ENCODE results near the gene CPO. TPM values are rescaled to one million over a fixed set of nuclear protein-coding genes. Genes with fewer than 3 reads are reported as not detected.

The CPO gene
- polyA plus RNA-seq, 1 of the 3 experiments (the other 2 are of a cell fraction): not detected

DNA sequence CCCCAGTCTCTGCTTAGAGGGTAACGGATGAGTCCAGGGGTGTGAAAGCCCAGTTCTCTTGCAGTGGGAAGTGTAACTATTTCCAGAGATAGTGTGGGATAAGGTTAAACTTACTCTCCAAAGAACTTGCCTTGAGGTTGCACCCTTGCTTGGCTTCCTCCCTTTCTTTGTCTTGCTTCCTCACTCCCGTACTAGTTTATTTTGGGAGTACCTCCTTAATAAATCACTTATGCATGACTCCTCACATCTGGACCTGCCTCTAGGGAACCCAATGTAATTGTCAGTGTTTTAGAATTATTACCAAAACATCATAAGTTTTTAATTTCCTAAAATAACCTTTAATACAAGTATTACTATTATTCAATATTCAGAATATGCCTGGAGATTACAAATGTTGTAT, 35.2 kb downstream of the CPO start:
- ChIA-PET POLR2A (no interaction called here), CTCF (interaction anchor here (1.2 kb wide), 1 partner anchor 499 kb away, joined by 4 read pairs; no protein-coding TSS in a partner anchor)
- WGBS (ENCODE audit: low lambda C conversion rate): 71% methylated on average over 2 of the region's 2 CpGs
- H3K79me2 ChIP-seq (ENCODE audit: insufficient read depth): no peaks in the 10 kb centered on the region
- H3K27me3 ChIP-seq (ENCODE audit: insufficient read depth): no peaks in the 10 kb centered on the region
- H3K9me3 ChIP-seq: no peaks in the 10 kb centered on the region
- no peaks in the 10 kb centered on the region for H4K20me1 ChIP-seq (ENCODE audit: insufficient read depth)
- H3K27ac ChIP-seq (ENCODE audit: low read depth in 2 of 2, low read length in 1 of 2): no peak overlapping the region
- H2AFZ ChIP-seq (ENCODE audit: low read depth): no peak overlapping the region
- no peak overlapping the region for H3K9ac ChIP-seq
- no peak overlapping the region for H3K4me2 ChIP-seq
- no peak for DNase-seq
- TF ChIP-seq EZH2phosphoT487 (IDR thresholded peaks at IDR 0.05; ENCODE audit: borderline replicate concordance, low read depth) (no peak), NRF1 (IDR thresholded peaks at IDR 0.05; ENCODE audit: low read depth, low read length) (no peak), SMC3 (IDR thresholded peaks at IDR 0.05; ENCODE audit: low read depth, low read length) (no peak), RFX5 (IDR thresholded peaks at IDR 0.05; ENCODE audit: low read length) (no peak), RXRA (IDR thresholded peaks at IDR 0.05; ENCODE audit: borderline replicate concordance, low read depth) (no peak), RCOR1 (IDR thresholded peaks at IDR 0.05; ENCODE audit: low read length) (no peak), TCF12 (IDR thresholded peaks at IDR 0.05) (no peak), EP300 (IDR thresholded peaks at IDR 0.05; ENCODE audit: borderline replicate concordance in 1 of 2, low read depth in 1 of 2, low read length in 1 of 2) (no peak), RAD21 (IDR thresholded peaks at IDR 0.05; ENCODE audit: low read length) (no peak), FOXM1 (IDR thresholded peaks at IDR 0.05; ENCODE audit: low read depth) (no peak), ELF1 (IDR thresholded peaks at IDR 0.05) (no peak)
- TF ChIP-seq, protein P1, sequence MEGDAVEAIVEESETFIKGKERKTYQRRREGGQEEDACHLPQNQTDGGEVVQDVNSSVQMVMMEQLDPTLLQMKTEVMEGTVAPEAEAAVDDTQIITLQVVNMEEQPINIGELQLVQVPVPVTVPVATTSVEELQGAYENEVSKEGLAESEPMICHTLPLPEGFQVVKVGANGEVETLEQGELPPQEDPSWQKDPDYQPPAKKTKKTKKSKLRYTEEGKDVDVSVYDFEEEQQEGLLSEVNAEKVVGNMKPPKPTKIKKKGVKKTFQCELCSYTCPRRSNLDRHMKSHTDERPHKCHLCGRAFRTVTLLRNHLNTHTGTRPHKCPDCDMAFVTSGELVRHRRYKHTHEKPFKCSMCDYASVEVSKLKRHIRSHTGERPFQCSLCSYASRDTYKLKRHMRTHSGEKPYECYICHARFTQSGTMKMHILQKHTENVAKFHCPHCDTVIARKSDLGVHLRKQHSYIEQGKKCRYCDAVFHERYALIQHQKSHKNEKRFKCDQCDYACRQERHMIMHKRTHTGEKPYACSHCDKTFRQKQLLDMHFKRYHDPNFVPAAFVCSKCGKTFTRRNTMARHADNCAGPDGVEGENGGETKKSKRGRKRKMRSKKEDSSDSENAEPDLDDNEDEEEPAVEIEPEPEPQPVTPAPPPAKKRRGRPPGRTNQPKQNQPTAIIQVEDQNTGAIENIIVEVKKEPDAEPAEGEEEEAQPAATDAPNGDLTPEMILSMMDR (IDR thresholded peaks at IDR 0.05): no peak
- TF ChIP-seq, protein P2, sequence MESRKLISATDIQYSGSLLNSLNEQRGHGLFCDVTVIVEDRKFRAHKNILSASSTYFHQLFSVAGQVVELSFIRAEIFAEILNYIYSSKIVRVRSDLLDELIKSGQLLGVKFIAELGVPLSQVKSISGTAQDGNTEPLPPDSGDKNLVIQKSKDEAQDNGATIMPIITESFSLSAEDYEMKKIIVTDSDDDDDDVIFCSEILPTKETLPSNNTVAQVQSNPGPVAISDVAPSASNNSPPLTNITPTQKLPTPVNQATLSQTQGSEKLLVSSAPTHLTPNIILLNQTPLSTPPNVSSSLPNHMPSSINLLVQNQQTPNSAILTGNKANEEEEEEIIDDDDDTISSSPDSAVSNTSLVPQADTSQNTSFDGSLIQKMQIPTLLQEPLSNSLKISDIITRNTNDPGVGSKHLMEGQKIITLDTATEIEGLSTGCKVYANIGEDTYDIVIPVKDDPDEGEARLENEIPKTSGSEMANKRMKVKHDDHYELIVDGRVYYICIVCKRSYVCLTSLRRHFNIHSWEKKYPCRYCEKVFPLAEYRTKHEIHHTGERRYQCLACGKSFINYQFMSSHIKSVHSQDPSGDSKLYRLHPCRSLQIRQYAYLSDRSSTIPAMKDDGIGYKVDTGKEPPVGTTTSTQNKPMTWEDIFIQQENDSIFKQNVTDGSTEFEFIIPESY (IDR thresholded peaks at IDR 0.05; ENCODE audit: borderline replicate concordance, low read depth): no peak
- TF ChIP-seq, protein P3, sequence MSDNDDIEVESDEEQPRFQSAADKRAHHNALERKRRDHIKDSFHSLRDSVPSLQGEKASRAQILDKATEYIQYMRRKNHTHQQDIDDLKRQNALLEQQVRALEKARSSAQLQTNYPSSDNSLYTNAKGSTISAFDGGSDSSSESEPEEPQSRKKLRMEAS (IDR thresholded peaks at IDR 0.05; ENCODE audit: low read depth): no peak
- TF ChIP-seq, protein P4, sequence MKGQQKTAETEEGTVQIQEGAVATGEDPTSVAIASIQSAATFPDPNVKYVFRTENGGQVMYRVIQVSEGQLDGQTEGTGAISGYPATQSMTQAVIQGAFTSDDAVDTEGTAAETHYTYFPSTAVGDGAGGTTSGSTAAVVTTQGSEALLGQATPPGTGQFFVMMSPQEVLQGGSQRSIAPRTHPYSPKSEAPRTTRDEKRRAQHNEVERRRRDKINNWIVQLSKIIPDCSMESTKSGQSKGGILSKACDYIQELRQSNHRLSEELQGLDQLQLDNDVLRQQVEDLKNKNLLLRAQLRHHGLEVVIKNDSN (IDR thresholded peaks at IDR 0.05; ENCODE audit: borderline replicate concordance, low read depth): no peak
- no peaks in the 10 kb centered on the region; a peak in 2 of 4 replicates for H3K4me1 ChIP-seq (ENCODE audit: control insufficient read depth in 1 of 2, insufficient read depth in 2 of 2, low read depth in 1 of 2, low read length in 1 of 2)
- H3F3A ChIP-seq (replicated peaks; ENCODE audit: insufficient read depth): no peaks in the 10 kb centered on the region
- no peak overlapping the region for H3K4me3 ChIP-seq (ENCODE audit: low read depth in 2 of 2, low read length in 1 of 2)
- no peaks in the 10 kb centered on the region for H3K9me2 ChIP-seq
- no peaks in the 10 kb centered on the region for H3K36me3 ChIP-seq (replicated peaks in 1 of 2; ENCODE audit: control insufficient read depth in 1 of 2, insufficient read depth in 2 of 2, low read length in 1 of 2)
